GM19238 (cell line): ENCODE measurements around the gene GLRX3.
"Not testable (repeated sequence)": the region's sequence is repeated elsewhere in the genome, so short reads cannot be mapped to it uniquely, and the experiment has no call there.

Experiments used
- DNase-seq: peaks from one replicate; pipeline ENCODE4 v3.0.0; 2011; ENCODE audit warnings: low spot score; ENCODE audit not compliant: insufficient read length

GLRX3 gene

DNA sequence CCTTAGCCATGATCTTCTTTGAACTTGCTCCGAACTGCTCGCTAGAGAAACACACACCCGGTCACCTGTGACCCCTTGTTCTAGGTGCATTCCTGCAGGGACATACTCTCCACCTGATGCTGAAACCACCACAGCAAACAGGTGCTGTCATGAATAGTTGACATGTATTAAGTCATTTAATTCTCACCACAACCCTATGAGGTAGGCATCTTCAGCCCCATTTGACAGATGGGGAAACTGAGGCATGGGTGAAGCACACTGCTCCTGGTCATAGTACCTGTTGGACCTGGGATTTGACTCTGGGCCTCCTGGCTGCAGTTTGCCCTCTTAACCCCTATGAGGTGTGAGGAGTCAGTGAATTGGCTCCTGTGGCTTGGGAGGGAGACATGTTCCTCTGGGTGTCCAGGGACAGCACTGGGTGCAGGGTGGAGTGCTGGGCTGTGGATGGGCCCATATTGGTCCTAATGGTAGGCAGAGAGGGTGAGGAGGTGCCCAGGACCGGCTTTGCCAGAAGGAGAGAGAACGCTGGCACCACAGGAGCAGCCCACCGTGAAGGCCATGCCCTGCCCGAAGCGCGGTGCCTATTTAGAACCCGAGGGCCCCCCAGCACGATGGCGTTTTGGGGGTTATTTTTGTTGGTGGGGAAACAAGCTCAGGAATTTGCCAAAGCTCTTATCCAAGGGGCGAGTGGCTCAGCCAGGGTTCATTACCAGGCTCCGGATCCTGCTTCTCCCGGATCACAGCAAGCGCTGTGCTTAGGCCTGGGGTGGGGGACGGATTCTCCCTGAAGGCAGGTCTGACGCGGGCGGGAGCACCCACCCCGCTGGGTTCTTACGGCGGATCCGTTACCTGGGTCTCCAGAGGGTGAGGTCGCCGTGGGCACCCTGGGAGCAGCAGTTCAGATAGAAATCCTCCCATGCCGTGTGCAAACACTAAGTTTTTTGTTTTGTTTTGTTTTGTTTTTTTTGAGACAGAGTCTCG, 52.3 kb downstream of the GLRX3 start:
- no peak for DNase-seq

DNA sequence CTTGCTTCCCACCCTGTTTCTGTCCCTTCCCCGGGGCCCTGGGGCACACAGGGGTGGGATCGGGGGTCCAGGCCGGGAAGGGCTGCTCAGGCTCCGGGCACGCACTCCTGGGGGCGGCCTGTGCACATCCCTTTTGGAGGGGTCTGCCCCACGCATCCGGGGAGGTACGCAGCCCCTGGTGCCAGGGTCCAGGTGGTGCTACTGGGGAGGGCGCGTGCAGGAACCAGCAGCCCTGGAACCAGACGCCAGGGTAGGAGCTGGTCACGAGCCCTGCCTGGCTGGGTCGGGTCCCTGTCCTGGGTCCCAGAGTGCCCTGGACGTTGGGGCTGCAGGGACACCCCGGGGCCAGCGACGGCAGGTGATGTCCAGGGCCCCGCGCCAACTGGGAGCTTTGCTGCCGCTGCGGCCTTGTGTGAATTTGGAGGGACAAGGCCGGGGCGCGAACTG, 53.4 kb downstream of the GLRX3 start:
- no peak for DNase-seq

DNA sequence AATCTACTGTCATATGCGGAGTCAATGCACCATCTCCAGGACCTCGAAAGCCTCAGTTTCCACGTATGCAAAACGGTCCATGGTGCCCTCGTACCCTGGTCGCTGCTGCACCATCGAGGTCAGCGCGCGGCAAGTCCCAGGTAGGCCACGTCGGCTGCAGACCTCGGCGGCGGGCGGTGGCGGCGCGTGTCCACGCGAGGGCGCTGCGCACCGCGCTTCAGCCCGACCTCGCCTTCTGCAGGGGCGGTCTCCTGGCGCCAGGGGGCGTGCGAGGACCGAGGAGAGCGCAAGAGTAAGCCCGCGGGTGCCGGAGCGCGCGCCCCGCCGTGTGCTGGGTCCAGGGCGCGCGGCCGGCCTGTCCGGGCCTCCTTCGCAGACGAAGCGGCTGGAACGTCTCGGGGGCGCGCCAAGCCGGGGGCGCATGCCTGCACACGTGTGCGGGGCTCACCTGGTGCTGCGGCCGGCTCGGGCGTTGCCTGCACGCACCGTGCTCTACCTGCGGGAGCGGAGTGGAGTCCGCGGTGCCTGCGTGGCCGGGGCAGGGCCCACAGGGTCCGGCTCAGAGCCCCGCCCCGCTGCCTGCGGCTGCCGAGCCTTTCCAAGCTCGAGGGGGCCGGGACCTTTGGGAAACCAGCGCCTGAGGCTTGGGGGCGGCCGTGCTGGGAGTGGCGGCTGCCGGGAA, 54.0 kb downstream of the GLRX3 start:
- peak; percentile 89 for DNase-seq

DNA sequence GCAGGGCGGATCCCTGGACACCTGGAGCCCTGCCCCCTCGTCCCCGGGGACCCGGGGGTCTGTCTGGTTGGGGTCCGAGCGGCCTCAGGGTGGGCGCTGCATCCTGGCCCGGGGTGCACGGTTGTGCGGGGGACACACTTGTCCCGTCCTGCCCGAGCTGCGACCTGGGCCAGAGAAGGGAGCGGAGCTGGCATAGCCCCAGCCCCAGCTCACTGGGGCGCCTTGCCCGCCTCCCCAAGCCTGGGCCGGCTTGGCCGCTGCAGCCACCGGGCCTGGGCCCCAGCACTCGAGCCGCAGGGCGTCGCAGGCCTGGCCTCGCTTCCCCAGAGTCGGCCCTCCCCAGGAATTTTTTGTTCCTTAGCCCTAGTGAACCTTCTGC, 54.5 kb downstream of the GLRX3 start:
- no peak for DNase-seq

DNA sequence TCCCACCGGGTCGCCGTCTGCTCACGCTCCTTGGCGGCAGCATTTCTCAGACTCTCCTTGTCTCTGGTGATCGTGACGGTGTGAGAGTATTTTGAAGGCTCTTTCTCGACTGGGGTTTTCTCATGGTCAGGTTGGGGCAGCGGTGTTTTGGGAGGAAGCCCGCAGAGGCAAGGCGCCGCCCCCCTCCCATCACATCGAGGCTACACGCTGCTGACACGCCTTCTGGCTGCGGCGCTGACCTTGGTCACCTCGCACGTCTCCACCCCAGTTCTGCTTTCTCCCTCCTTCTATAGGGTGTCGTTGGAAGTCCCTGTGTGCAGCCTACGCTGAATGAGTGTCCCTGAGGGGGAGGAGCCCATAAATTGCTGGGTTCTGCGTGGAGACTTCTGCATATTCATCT, 55.2 kb downstream of the GLRX3 start:
- DNase-seq = no peak

DNA sequence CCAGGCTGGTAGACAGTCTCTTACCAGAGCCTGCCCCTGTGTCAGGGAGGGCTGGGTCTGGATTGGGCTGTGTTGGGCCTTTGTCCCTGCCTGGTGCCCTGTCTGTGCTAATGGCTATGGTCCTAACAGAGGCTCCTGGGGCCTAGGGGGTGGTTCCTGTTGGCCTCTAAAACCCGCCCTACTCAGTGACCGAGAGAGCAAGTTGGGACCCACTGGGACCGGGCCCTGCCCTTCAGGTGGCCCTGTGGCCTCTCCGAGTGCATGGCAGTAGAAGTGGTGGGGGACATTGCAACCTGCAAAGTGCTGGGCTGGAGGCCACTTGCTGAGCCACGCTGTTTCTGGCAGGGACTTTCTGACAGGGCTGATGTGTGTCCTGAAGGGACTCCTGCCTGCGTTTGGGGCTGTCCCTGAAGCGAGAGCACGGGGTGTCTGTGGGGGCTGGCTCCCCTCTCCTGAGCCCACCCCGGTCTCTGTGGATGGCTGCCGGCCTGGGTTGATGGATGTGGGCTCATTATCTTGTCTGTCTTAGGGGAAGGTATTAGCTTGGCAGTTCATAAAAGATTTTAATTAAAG, 56.2 kb downstream of the GLRX3 start:
- no peak for DNase-seq

DNA sequence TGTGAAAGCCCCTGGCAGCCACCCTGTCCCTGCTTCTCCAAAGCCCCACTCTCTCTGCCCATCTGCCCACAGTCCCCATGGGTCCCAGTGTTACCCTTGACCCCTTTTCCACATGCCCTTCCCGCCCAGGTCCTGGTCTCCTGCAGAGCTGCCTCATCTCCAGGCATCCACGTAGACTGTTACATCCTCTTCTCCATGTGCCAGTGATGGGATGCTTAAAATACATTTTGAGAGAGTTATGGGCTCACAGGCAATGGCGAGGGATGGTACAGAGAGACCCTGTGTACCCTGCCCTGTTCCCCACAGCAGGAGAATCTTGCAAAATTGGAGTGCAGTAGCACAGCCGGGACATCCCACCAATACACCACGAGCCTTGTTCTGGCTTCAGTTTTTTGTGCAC, 56.8 kb downstream of the GLRX3 start:
- no peak for DNase-seq

DNA sequence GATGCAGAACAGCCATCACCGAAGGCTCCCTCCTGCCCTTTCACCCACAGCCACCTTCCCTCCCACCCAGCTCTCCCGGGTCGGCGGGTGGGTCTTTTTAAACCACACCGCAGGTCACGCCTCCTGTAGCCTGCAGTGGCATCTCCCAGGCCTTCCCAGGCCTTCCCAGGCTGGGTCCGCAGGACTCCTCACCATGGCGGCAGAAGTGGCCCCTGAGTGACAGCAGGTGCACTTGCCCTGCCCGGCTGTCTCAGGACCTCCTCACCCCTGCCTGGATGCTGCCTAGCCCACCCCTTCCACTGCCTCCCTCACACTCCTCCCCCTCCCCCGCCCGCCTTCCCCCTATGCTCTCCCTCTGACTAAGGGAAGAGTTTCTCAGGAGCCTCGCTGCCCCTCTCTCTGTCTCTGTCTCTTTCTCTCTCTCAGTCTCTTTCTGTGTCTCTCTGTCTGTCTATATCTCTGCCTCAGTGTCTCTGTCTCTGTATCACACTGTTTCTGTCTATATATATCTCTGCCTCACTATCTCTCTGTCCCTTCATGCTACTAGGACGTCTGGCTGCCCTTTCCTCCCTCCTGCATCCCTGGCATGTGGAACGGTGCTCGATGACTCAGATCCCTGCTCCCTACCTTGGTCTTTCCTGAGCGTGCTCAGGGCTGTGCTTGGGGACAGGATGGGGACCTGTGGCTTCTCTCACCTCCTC, 57.5 kb downstream of the GLRX3 start:
- DNase-seq = no peak

DNA sequence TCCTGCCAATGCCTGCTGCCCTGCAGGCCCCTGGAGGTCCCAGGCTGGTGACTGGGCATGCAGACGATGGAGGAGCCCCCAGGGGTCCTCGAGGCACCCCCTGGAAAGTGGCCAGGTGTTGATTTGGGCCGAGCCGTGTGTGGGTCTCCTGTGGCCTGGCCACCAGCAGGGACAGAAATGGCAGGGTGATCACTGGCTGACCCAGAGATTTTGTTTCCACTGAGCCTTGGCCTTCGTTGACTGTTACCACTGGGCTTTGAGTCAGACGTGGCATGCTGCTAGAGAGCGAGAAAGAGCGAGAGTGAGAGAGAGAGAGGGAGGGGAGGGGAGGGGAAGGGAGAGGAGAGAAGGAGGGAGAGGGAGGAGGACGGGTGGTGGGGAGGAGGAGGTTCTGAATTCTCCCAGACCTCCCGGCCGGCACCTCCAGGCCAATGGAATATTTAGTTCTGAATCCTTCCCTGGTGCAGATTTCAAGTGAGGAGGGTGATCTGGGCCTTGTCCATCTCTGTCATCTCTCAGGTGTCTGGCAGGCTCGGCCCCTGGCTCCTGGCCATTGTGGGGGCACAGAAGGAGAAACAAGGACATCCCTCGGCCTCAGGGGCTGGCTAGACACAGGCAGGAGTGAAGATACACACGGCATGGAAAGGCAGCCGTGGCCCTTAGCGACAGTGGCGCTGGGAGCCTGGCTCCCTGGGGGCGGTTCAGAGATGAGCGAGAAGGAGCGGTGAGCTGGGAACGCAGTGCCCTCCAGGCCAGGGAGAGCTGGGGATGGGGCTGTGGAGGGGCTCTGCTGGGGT, 58.2 kb downstream of the GLRX3 start:
- no peak for DNase-seq

DNA sequence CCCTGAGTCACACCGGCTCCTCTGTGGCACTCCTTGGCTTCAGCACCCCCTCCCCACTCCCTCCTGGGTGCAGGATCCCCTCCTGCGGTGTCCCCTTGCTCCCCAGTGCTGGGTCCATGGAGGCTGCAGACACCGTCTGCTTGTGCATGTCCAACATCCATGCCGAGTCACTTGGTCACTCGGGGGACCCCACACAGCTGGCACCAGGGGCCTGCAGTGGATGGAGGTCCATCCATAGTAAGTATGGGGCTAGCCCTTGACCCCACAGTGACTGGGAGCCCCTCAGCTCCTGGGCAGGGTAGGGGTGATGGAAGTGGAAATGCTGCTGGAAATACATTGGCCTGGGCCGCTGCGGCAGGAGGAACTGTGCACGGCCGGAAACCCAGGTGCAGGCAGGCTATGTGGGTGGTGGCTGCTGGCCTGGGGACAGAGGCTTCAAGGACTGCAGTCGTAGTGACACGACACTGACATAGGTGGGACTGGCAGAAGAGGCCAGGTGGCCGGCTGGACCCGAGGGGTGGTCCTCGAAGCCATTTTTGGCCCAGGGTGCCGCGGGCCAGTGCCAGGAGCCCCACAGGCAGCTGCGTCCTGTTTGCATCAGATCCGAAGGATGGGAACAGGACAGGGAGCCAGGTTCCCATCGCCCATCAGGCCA, 58.9 kb downstream of the GLRX3 start:
- no peak for DNase-seq

DNA sequence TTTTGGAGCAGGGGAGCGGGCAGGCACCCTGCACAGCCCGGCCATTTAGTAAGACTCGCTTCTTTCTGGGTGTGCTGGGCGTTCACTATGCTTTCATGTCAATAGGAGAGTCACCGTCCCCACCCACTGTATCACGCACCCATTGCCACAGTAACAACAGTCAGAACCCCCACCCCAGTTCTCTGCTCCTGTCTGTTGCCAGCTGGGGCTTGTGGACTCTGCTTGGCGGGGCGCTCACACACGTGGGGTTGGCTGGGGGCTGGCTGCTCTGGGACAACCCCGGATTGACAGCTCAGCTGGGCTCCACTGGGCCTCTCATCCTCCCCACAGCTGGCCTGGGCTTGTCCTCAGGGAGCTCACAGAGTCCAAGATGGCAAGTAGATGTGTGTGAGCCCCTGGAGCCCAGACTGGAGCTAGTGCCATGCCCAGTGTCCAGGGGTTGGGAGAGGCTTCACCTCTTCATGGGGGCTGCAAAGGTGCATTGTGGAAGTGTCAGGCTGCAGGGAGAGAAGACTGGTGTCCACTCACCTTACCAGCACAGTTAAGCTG, 59.6 kb downstream of the GLRX3 start:
- no peak for DNase-seq

DNA sequence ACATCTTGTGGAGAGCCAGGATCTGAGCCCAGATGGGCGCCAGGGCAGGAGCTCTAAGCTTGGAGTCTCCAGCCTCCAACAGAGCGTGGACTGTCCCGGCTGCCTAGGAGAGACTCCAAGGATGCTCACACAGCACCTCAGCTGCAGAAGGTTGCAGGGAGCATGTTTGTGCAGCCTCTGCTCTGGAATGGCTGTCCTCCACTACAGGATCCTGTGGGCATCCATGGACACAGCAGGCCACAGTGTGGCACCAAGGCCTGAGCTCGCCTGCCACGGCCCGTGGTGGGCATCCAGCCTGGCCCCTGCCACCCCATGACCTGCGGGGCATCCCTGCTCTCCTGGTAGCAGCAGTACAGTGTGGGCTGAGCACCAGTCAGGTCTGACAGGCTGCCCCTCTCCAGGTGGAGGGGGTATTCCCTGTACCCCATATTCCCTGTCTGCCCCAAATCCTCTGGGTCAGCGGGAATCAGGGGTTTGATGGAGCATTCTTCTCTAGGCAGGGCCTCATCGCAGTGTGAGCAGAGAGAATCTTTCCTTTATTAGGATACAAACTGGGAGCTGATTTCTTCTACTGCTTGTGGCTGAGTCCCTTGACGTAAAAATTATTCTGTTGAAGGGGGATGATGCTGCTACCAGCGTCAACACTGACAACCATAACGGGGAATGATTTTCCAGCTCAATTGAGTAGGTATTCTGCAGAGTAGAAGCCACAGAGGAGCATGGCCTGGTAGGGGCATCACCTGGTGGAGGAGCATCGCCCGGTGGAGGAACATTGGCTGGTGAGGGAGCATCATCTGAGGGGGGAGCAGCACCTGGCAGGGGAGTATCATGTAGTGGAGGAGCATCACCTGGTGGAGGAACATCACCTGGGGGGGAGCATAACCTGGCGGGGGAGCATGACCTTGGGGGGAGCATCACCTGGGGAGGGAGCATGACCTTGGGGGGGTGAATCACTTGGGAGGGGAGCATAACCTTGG, 60.6 kb downstream of the GLRX3 start:
- DNase-seq = no peak

DNA sequence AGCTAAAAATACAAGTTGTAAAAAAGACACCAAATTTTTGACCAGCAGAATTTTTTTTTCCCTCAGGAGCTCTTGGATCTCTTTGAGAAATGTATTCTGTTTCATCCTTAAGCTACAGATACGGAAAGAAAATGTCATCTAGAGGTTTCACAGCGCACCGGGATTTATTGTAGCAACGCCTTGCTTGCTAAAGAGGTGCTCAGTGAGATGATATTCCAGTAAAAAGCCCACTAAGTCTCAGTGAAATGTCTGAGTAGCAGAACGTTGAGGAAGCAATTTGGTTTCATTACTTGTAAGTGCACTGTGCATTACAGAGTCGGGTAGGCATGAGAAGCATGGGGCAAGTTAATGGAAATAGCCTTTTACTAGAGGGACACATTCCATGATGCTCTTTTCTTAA, 62.5 kb downstream of the GLRX3 start:
- DNase-seq = no peak

DNA sequence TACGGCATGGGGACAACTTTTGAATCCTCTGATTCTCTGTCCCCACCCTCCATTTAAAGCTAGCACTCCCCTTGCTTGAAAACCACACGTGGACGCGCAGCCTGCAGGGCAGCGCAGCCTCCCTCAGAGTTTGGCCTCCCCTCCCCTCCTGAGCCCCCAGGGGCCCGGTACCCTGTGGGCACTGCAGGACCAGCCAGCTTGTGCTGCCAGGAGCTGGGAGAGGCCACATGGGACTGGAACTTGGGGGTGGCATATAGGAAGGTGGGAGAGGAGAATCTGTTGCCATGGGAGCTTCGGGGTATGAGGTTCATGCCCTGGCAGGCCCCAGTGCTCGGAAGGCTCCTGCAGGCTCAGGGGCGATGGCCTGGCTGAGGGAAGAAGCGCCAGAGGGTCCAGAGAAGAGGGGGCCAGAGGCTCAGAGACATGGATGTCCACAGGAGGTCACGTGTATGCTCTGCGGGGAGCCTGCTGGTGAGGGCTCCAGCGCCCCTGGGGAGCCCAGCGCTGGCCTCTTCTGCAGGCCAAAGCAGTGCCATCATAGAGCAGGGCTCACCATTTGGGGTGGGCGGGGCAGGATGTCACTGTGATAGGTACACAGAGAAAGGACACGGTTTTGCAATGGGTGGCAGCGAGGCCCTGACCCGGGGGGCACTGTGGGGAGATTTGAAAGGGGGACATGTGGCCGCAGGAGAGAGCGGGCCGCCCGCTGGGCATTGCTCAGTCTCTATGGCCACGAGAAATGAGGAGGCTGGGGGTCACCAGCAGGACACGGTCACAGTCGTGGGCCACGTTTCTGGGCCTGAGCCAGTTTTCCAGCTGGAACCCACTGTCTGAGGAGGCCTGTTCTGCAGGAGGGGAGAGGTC, 64.2 kb downstream of the GLRX3 start:
- no peak for DNase-seq

DNA sequence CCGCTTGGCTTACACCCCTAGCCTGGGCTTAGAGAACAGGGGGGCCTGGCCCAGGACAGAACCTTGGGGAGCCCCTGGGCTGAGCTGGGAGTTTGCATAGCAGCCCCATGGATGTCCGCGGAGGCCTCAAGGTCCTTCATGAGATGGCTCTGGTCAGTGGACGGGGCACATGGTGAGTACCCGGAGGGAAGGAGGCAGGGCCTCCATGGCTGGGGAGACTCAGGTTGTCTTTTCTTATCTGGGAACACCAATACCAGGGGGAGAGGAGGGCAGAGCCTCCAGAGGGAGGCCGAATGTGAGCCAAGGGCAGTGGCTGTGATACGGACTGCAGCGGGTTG, 64.8 kb downstream of the GLRX3 start:
- no peak for DNase-seq

DNA sequence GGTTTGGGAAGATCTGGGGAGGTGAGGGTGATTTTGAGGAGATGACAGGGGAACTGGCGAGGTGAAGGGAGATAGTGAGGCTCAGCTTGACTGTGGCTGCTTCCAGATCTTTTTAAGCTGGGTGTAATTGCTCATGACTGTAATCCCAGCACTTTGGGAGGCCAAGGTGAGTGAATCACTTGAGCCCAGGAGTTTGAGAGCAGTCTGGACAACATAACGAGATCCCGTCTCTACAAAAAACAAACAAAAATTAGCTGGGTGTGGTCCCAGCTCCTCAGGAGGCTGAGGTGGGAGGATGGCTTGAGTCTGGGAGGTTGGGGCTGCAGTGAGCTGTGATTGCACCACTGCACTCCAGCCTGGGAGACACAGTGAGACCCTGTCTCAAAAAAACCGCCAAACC, 66.0 kb downstream of the GLRX3 start:
- not testable (repeated sequence) for DNase-seq

DNA sequence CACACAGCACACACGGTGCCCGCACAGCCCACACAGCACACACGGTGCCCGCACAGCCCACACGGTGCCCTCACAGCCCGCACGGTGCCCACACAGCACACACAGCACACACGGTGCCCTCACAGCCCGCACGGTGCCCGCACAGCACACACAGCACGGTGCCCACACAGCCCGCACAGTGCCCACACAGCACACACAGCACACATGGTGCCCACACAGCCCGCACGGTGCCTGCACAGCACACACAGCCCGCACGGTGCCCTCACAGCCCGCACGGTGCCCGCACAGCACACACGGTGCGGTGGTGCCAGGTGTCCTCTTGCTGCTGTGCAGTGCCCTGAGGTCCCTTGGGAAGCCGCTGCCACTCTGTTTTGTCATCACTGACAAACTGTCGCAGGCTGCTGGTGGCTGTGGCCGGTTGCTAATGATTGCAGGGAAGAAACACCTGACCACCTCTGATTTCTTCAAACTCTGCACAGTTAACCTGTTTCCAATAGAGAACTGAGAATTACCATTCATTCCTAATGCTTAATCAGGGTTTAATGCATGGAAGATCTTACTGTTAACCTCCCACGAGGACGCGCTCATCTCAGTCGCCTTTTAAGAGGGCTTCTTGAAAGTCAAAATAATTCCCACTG, 66.9 kb downstream of the GLRX3 start:
- no peak for DNase-seq

DNA sequence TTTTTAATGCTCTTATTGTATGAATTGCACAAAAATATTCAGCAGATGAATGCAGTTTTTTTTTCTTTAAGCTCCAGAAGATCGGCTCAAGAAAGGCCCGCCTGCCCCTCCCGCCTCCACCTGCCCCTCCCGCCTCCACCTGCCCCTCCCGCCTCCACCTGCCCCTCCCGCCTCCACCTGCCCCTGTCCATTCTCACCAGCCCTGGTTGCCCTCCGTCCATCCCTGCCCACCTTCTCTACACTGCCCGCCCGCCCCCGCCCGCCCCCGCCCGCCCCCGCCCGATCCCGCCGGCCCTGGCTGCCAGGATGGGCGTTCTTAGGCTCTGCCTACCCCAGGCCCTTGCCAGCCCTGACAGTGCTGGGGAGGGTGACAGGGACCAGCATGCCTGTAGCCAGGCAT, 67.4 kb downstream of the GLRX3 start:
- no peak for DNase-seq
